ENCODE results near the gene SLC45A1.
"Not testable (repeated sequence)": the region's sequence is repeated elsewhere in the genome, so short reads cannot be mapped to it uniquely, and the experiment has no call there.

Gene SLC45A1

DNA sequence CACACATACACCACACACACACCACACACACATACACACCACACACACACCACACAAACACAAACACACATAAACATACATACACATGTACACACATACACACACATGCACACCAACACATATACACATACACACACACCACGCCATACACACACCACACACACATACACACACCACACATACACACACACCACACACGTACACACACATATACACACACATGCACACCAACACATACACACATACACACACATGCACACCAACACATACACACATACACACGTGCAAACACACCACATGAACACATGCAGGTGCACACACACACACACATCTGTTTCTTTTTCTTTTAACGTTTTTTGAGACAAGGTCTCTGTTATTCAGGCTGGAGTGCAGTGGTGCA, 41.0 kb upstream of the SLC45A1 start:
- Histone ChIP-seq H4K91ac (ENCODE audit: low read depth, low read length, poor library complexity) (peak overlapping the region; percentile 96), H3K27ac (replicated peaks; ENCODE audit: low read length) (no peak overlapping the region)

DNA sequence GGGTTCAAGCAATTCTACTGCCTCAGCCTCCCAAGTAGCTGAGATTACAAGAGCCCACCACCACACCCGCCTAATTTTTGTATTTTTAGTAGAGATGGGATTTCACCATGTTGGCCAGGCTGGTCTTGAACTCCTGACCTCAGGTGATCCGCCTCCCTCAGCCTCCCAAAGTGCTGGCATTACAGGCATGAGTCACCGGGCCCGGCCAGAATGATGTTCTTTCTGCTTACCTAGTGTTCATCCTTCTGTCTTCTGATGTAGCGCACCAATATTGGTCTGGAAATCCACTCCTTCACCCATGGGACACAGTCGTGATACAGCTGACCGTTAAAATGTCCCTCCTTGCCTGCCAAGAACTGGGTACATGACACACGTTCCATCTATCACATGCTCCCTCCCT, 39.2 kb upstream of the SLC45A1 start:
- not testable (repeated sequence) for H3K4ac ChIP-seq (ENCODE audit: low read length); H4K91ac ChIP-seq (ENCODE audit: low read depth, low read length, poor library complexity); H2BK5ac ChIP-seq (ENCODE audit: low read length); H2AFZ ChIP-seq (ENCODE audit: low read length); H3K79me1 ChIP-seq (ENCODE audit: low read depth, low read length); H3K4me2 ChIP-seq (ENCODE audit: insufficient read depth, low read length, poor library complexity, severe bottlenecking); H3K4me3 ChIP-seq (ENCODE audit: low read length in 2 of 2); H3K9ac ChIP-seq (ENCODE audit: low read depth, low read length, poor library complexity); H2BK120ac ChIP-seq (ENCODE audit: low read depth, low read length); H2AK5ac ChIP-seq (ENCODE audit: low read depth, low read length); H3K36me3 ChIP-seq (replicated peaks in 1 of 2; ENCODE audit: control insufficient read depth in 2 of 2, insufficient read depth in 2 of 2, low read length in 2 of 2); H2BK12ac ChIP-seq (ENCODE audit: low read length); H3K9me3 ChIP-seq (replicated peaks in 1 of 2; ENCODE audit: control insufficient read depth in 2 of 2, insufficient read depth in 1 of 2, low read depth in 1 of 2, low read length in 2 of 2); DNase-seq (ENCODE audit: low spot score); H3K23ac ChIP-seq (ENCODE audit: low read depth, low read length, poor library complexity); H3K27me3 ChIP-seq (ENCODE audit: control insufficient read depth in 3 of 3, insufficient read depth in 3 of 3, low read depth in 1 of 3, low read length in 3 of 3); H3K14ac ChIP-seq (ENCODE audit: low read length); H3K27ac ChIP-seq (replicated peaks; ENCODE audit: low read length); H3K18ac ChIP-seq (ENCODE audit: low read length); H4K8ac ChIP-seq (ENCODE audit: low read depth, low read length); H2BK15ac ChIP-seq (ENCODE audit: low read length)
- peaks cover 4 to 10% of the 10 kb centered on the region in 2 donors for H3K4me1 ChIP-seq (ENCODE audit: control insufficient read depth in 2 of 2, insufficient read depth in 1 of 2, low read depth in 1 of 2, low read length in 2 of 2)
- WGBS, 2 donors (ENCODE audit: extremely low coverage in 2 of 2, insufficient read length in 2 of 2, insufficient replicate concordance in 1 of 2) = no CpG with 5 or more reads among the region's 8 CpGs

More for the DNA sequence above, 41.0 kb upstream of the SLC45A1 start:
- Histone ChIP-seq H3K9me3 (replicated peaks in 1 of 2; ENCODE audit: control insufficient read depth in 2 of 2, insufficient read depth in 1 of 2, low read depth in 1 of 2, low read length in 2 of 2) (peaks cover 0 to 2% of the 10 kb centered on the region in 2 donors), H2AK5ac (ENCODE audit: low read depth, low read length) (no peak overlapping the region), H3K4me1 (ENCODE audit: control insufficient read depth in 2 of 2, insufficient read depth in 1 of 2, low read depth in 1 of 2, low read length in 2 of 2) (peaks cover 0 to 4% of the 10 kb centered on the region in 2 donors), H3K79me1 (ENCODE audit: low read depth, low read length) (no peaks in the 10 kb centered on the region), H2BK12ac (ENCODE audit: low read length) (peak overlapping the region; percentile 75), H2BK5ac (ENCODE audit: low read length) (no peak overlapping the region), H3K9ac (ENCODE audit: low read depth, low read length, poor library complexity) (peak overlapping the region; percentile 78), H3K4me2 (ENCODE audit: insufficient read depth, low read length, poor library complexity, severe bottlenecking) (no peak overlapping the region), H2BK15ac (ENCODE audit: low read length) (no peak overlapping the region), H3K27me3 (ENCODE audit: control insufficient read depth in 3 of 3, insufficient read depth in 3 of 3, low read depth in 1 of 3, low read length in 3 of 3) (no peaks in the 10 kb centered on the region), H2AFZ (ENCODE audit: low read length) (no peak overlapping the region), H4K8ac (ENCODE audit: low read depth, low read length) (no peak overlapping the region), H3K4ac (ENCODE audit: low read length) (no peak overlapping the region), H2BK120ac (ENCODE audit: low read depth, low read length) (no peak overlapping the region), H3K36me3 (replicated peaks in 1 of 2; ENCODE audit: control insufficient read depth in 2 of 2, insufficient read depth in 2 of 2, low read length in 2 of 2) (peaks cover 0 to 2% of the 10 kb centered on the region in 2 donors), H3K18ac (ENCODE audit: low read length) (peak overlapping the region; percentile 17), H3K23ac (ENCODE audit: low read depth, low read length, poor library complexity) (peak overlapping the region; percentile 96), H3K4me3 (ENCODE audit: low read length in 2 of 2) (peak overlapping the region in 1 of 2 donors; percentile 7), H3K14ac (ENCODE audit: low read length) (peak overlapping the region; percentile 94)
- no peak for DNase-seq (ENCODE audit: low spot score)
- 100% methylated on average over 2 of the region's 4 CpGs; no CpG with 5 or more reads in 1 of the 2 donors for WGBS, 2 donors (ENCODE audit: extremely low coverage in 2 of 2, insufficient read length in 2 of 2, insufficient replicate concordance in 1 of 2)

GRCh38 chr1:8281843-8282509, 35.9 kb upstream of the SLC45A1 start:
- Histone ChIP-seq H2BK12ac (ENCODE audit: low read length) (no peak overlapping the region), H3K27me3 (ENCODE audit: control insufficient read depth in 3 of 3, insufficient read depth in 3 of 3, low read depth in 1 of 3, low read length in 3 of 3) (no peaks in the 10 kb centered on the region), H2BK15ac (ENCODE audit: low read length) (no peak overlapping the region), H3K4me3 (ENCODE audit: low read length in 2 of 2) (no peak overlapping the region), H3K79me1 (ENCODE audit: low read depth, low read length) (no peaks in the 10 kb centered on the region), H2AFZ (ENCODE audit: low read length) (peak overlapping the region; percentile 60), H3K4me1 (ENCODE audit: control insufficient read depth in 2 of 2, insufficient read depth in 1 of 2, low read depth in 1 of 2, low read length in 2 of 2) (peaks cover 4 to 8% of the 10 kb centered on the region in 2 donors), H2BK120ac (ENCODE audit: low read depth, low read length) (no peak overlapping the region), H3K9ac (ENCODE audit: low read depth, low read length, poor library complexity) (no peak overlapping the region), H4K8ac (ENCODE audit: low read depth, low read length) (no peak overlapping the region), H3K9me3 (replicated peaks in 1 of 2; ENCODE audit: control insufficient read depth in 2 of 2, insufficient read depth in 1 of 2, low read depth in 1 of 2, low read length in 2 of 2) (peaks cover 0 to under 1% of the 10 kb centered on the region in 2 donors), H2AK5ac (ENCODE audit: low read depth, low read length) (peak overlapping the region; percentile 89), H3K14ac (ENCODE audit: low read length) (no peak overlapping the region), H3K36me3 (replicated peaks in 1 of 2; ENCODE audit: control insufficient read depth in 2 of 2, insufficient read depth in 2 of 2, low read length in 2 of 2) (peaks cover 0 to under 1% of the 10 kb centered on the region in 2 donors), H4K91ac (ENCODE audit: low read depth, low read length, poor library complexity) (no peak overlapping the region), H3K27ac (replicated peaks; ENCODE audit: low read length) (no peak overlapping the region), H3K18ac (ENCODE audit: low read length) (peak overlapping the region; percentile 60), H3K23ac (ENCODE audit: low read depth, low read length, poor library complexity) (no peak overlapping the region), H3K4me2 (ENCODE audit: insufficient read depth, low read length, poor library complexity, severe bottlenecking) (no peak overlapping the region), H2BK5ac (ENCODE audit: low read length) (no peak overlapping the region), H3K4ac (ENCODE audit: low read length) (no peak overlapping the region)
- DNase-seq (ENCODE audit: low spot score) = no peak
- no CpG with 5 or more reads among the region's 14 CpGs for WGBS, 2 donors (ENCODE audit: extremely low coverage in 2 of 2, insufficient read length in 2 of 2, insufficient replicate concordance in 1 of 2)

- Histone ChIP-seq H3K18ac (ENCODE audit: low read length) (no peak overlapping the region), H3K36me3 (replicated peaks in 1 of 2; ENCODE audit: control insufficient read depth in 2 of 2, insufficient read depth in 2 of 2, low read length in 2 of 2) (no peaks in the 10 kb centered on the region), H4K91ac (ENCODE audit: low read depth, low read length, poor library complexity) (no peak overlapping the region), H2BK5ac (ENCODE audit: low read length) (no peak overlapping the region), H3K4me3 (ENCODE audit: low read length in 2 of 2) (no peak overlapping the region), H2BK15ac (ENCODE audit: low read length) (no peak overlapping the region), H3K9ac (ENCODE audit: low read depth, low read length, poor library complexity) (no peak overlapping the region), H3K4me1 (ENCODE audit: control insufficient read depth in 2 of 2, insufficient read depth in 1 of 2, low read depth in 1 of 2, low read length in 2 of 2) (peaks cover 4 to 8% of the 10 kb centered on the region in 2 donors), H3K23ac (ENCODE audit: low read depth, low read length, poor library complexity) (no peak overlapping the region), H3K14ac (ENCODE audit: low read length) (no peak overlapping the region), H3K4me2 (ENCODE audit: insufficient read depth, low read length, poor library complexity, severe bottlenecking) (no peak overlapping the region), H2BK12ac (ENCODE audit: low read length) (no peak overlapping the region), H2BK120ac (ENCODE audit: low read depth, low read length) (no peak overlapping the region), H2AFZ (ENCODE audit: low read length) (no peak overlapping the region), H3K79me1 (ENCODE audit: low read depth, low read length) (no peaks in the 10 kb centered on the region), H2AK5ac (ENCODE audit: low read depth, low read length) (no peak overlapping the region), H3K27ac (replicated peaks; ENCODE audit: low read length) (no peak overlapping the region), H3K4ac (ENCODE audit: low read length) (no peak overlapping the region), H3K9me3 (replicated peaks in 1 of 2; ENCODE audit: control insufficient read depth in 2 of 2, insufficient read depth in 1 of 2, low read depth in 1 of 2, low read length in 2 of 2) (no peaks in the 10 kb centered on the region), H3K27me3 (ENCODE audit: control insufficient read depth in 3 of 3, insufficient read depth in 3 of 3, low read depth in 1 of 3, low read length in 3 of 3) (no peaks in the 10 kb centered on the region), H4K8ac (ENCODE audit: low read depth, low read length) (no peak overlapping the region)
- DNase-seq (ENCODE audit: low spot score) = no peak
- WGBS, 2 donors (ENCODE audit: extremely low coverage in 2 of 2, insufficient read length in 2 of 2, insufficient replicate concordance in 1 of 2) = no CpG with 5 or more reads among the region's 14 CpGs
These were observed 34.6 kb upstream of the SLC45A1 start for GRCh38 chr1:8283058-8283884.

All from neuronal stem cell (in vitro differentiated cells).